Kidney glomerular epithelial cell (primary cell): ENCODE measurements around the gene RAPGEF3.

Experiments
- DNase-seq: peaks from one replicate; lab custom pipeline; 2025; lab: John Stamatoyannopoulos, UW

RAPGEF3 gene

GRCh38 chr12:47718531-47718930, 40.1 kb downstream of the RAPGEF3 start:
- no peak for DNase-seq

GRCh38 chr12:47717443-47718193, 41.1 kb downstream of the RAPGEF3 start:
- DNase-seq, result peak; percentile 37

GRCh38 chr12:47717046-47717442, 41.6 kb downstream of the RAPGEF3 start:
- DNase-seq, result no peak

GRCh38 chr12:47715877-47716548, 42.7 kb downstream of the RAPGEF3 start:
- DNase-seq, result no peak

- peak; percentile 37 for DNase-seq
Observed at GRCh38 chr12:47715393-47715876, 43.2 kb downstream of the RAPGEF3 start.

- DNase-seq, result no peak
Observed at GRCh38 chr12:47714826-47715386, 43.8 kb downstream of the RAPGEF3 start.

- DNase-seq, result no peak
Observed at GRCh38 chr12:47712171-47712570, 46.5 kb downstream of the RAPGEF3 start.

- no peak for DNase-seq
Observed at GRCh38 chr12:47711448-47711847, 47.2 kb downstream of the RAPGEF3 start.

- DNase-seq, result no peak
Observed at GRCh38 chr12:47710278-47710677, 48.4 kb downstream of the RAPGEF3 start.

- no peak for DNase-seq
Observed at GRCh38 chr12:47709671-47710070, 49.0 kb downstream of the RAPGEF3 start.

GRCh38 chr12:47709237-47709636, 49.4 kb downstream of the RAPGEF3 start:
- no peak for DNase-seq

- no peak for DNase-seq
Observed at GRCh38 chr12:47707905-47708543, 50.7 kb downstream of the RAPGEF3 start.

- no peak for DNase-seq
Observed at GRCh38 chr12:47707355-47707754, 51.3 kb downstream of the RAPGEF3 start.

- peak; percentile 77 for DNase-seq
Observed at GRCh38 chr12:47705566-47706425, 52.9 kb downstream of the RAPGEF3 start, which contains the start of gene RPAP3. RPAP3 (minus strand) TSS chr12:47706030; CDS start chr12:47702840, 3,190 bp downstream.

- DNase-seq, result no peak
Observed at GRCh38 chr12:47705229-47705565, 53.5 kb downstream of the RAPGEF3 start.

- DNase-seq, result no peak
Observed at GRCh38 chr12:47704719-47705118, 54.0 kb downstream of the RAPGEF3 start.

GRCh38 chr12:47700263-47700662, 58.4 kb downstream of the RAPGEF3 start:
- no peak for DNase-seq

- no peak for DNase-seq
Observed at GRCh38 chr12:47698631-47699030, 60.0 kb downstream of the RAPGEF3 start.

- no peak for DNase-seq
Observed at GRCh38 chr12:47698055-47698454, 60.6 kb downstream of the RAPGEF3 start.

- DNase-seq, result no peak
Observed at GRCh38 chr12:47689215-47689614, 69.5 kb downstream of the RAPGEF3 start.

GRCh38 chr12:47687636-47688035, 71.0 kb downstream of the RAPGEF3 start:
- no peak for DNase-seq
